ENCODE data around the gene CALN1. TPM values are rescaled to one million over a fixed set of nuclear protein-coding genes. Genes with fewer than 3 reads are reported as not detected.
"Not testable (repeated sequence)": the region's sequence is repeated elsewhere in the genome, so short reads cannot be mapped to it uniquely, and the experiment has no call there.

Gene CALN1
- total and polyA plus RNA-seq, 4 donors, result 0.02 to 0.91 (median 0.03) TPM

- 71 to 86% methylated on average over 7 of the region's 7 CpGs for WGBS, 2 donors
- H3K9me3 ChIP-seq (ENCODE audit: control insufficient read depth in 4 of 4, insufficient read depth in 3 of 4, low read length in 3 of 4), result peaks cover 0 to 4% (median 0%) of the 10 kb centered on the region in 4 donors
- TF ChIP-seq, protein P1, sequence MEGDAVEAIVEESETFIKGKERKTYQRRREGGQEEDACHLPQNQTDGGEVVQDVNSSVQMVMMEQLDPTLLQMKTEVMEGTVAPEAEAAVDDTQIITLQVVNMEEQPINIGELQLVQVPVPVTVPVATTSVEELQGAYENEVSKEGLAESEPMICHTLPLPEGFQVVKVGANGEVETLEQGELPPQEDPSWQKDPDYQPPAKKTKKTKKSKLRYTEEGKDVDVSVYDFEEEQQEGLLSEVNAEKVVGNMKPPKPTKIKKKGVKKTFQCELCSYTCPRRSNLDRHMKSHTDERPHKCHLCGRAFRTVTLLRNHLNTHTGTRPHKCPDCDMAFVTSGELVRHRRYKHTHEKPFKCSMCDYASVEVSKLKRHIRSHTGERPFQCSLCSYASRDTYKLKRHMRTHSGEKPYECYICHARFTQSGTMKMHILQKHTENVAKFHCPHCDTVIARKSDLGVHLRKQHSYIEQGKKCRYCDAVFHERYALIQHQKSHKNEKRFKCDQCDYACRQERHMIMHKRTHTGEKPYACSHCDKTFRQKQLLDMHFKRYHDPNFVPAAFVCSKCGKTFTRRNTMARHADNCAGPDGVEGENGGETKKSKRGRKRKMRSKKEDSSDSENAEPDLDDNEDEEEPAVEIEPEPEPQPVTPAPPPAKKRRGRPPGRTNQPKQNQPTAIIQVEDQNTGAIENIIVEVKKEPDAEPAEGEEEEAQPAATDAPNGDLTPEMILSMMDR (IDR thresholded peaks at IDR 0.05; ENCODE audit: control extremely low read depth, extremely low read depth), result no peak
- H3K9ac ChIP-seq (ENCODE audit: insufficient read depth in 1 of 2, low read length in 2 of 2), result no peak overlapping the region
- H3K4me3 ChIP-seq, result no peak overlapping the region
- DNase-seq (no peak), ATAC-seq (ENCODE audit: insufficient read depth, low FRiP score) (no peak)
- no peaks in the 10 kb centered on the region for H3K4me1 ChIP-seq (ENCODE audit: control insufficient read depth in 5 of 5, insufficient read depth in 5 of 5, low read length in 5 of 5)
- H3K27ac ChIP-seq (ENCODE audit: low read depth in 1 of 2, low read length in 1 of 2), result no peak overlapping the region
- peaks cover 0 to 9% (median 0%) of the 10 kb centered on the region in 3 donors for H3K27me3 ChIP-seq (ENCODE audit: control insufficient read depth in 3 of 3, insufficient read depth in 3 of 3, low read length in 2 of 3)
- no peaks in the 10 kb centered on the region for H3K36me3 ChIP-seq (ENCODE audit: control insufficient read depth in 4 of 4, insufficient read depth in 4 of 4, low read length in 4 of 4)
Observed at GRCh38 chr7:72213081-72213480, 199.1 kb downstream of the CALN1 start.

DNA sequence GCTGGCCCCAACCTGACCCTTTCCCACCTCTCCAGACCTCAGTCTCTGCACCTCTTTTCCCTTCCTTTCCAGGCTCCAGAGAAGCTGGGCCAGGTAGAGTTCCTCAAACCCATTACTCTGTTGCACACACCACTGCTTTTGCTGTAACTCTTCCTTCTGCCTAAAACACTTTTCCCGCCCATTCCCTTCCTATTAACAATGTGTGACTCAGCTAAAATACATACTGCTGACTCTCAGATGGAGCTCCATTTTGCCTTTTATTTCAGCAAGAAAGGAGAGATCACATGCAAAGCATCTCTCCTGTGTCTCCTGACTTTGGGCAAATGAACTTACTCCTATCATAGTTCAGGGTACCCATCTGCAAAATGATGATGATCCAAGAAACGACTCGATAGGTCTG, 201.0 kb downstream of the CALN1 start:
- no peak overlapping the region for H3K4me3 ChIP-seq
- H3K4me1 ChIP-seq (ENCODE audit: control insufficient read depth in 5 of 5, insufficient read depth in 5 of 5, low read length in 5 of 5), result no peaks in the 10 kb centered on the region
- WGBS, 2 donors, result 94% methylated on average over 3 of the region's 3 CpGs
- DNase-seq (no peak), ATAC-seq (ENCODE audit: insufficient read depth, low FRiP score) (no peak)
- H3K27me3 ChIP-seq (ENCODE audit: control insufficient read depth in 3 of 3, insufficient read depth in 3 of 3, low read length in 2 of 3), result peaks cover 0 to 9% (median 0%) of the 10 kb centered on the region in 3 donors
- H3K9ac ChIP-seq (ENCODE audit: insufficient read depth in 1 of 2, low read length in 2 of 2), result no peak overlapping the region
- no peak overlapping the region for H3K27ac ChIP-seq (ENCODE audit: low read depth in 1 of 2, low read length in 1 of 2)
- H3K9me3 ChIP-seq (ENCODE audit: control insufficient read depth in 4 of 4, insufficient read depth in 3 of 4, low read length in 3 of 4), result peaks cover 0 to 4% (median 0%) of the 10 kb centered on the region in 4 donors
- no peaks in the 10 kb centered on the region for H3K36me3 ChIP-seq (ENCODE audit: control insufficient read depth in 4 of 4, insufficient read depth in 4 of 4, low read length in 4 of 4)
- TF ChIP-seq, protein P1 (IDR thresholded peaks at IDR 0.05; ENCODE audit: control extremely low read depth, extremely low read depth), result no peak

GRCh38 chr7:72209006-72209405, 203.1 kb downstream of the CALN1 start:
- H3K9me3 ChIP-seq (ENCODE audit: control insufficient read depth in 4 of 4, insufficient read depth in 3 of 4, low read length in 3 of 4); H3K9ac ChIP-seq (ENCODE audit: insufficient read depth in 1 of 2, low read length in 2 of 2); DNase-seq; H3K36me3 ChIP-seq (ENCODE audit: control insufficient read depth in 4 of 4, insufficient read depth in 4 of 4, low read length in 4 of 4); ATAC-seq (ENCODE audit: insufficient read depth, low FRiP score); H3K4me1 ChIP-seq (ENCODE audit: control insufficient read depth in 5 of 5, insufficient read depth in 5 of 5, low read length in 5 of 5); H3K27me3 ChIP-seq (ENCODE audit: control insufficient read depth in 3 of 3, insufficient read depth in 3 of 3, low read length in 2 of 3); H3K27ac ChIP-seq (ENCODE audit: low read depth in 1 of 2, low read length in 1 of 2); H3K4me3 ChIP-seq: not testable (repeated sequence)

- Histone ChIP-seq H3K36me3 (ENCODE audit: control insufficient read depth in 4 of 4, insufficient read depth in 4 of 4, low read length in 4 of 4) (no peaks in the 10 kb centered on the region), H3K9ac (ENCODE audit: insufficient read depth in 1 of 2, low read length in 2 of 2) (no peak overlapping the region), H3K9me3 (ENCODE audit: control insufficient read depth in 4 of 4, insufficient read depth in 3 of 4, low read length in 3 of 4) (peaks cover 0 to 2% (median 1%) of the 10 kb centered on the region in 4 donors), H3K27me3 (ENCODE audit: control insufficient read depth in 3 of 3, insufficient read depth in 3 of 3, low read length in 2 of 3) (no peaks in the 10 kb centered on the region), H3K4me3 (no peak overlapping the region), H3K27ac (ENCODE audit: low read depth in 1 of 2, low read length in 1 of 2) (no peak overlapping the region), H3K4me1 (ENCODE audit: control insufficient read depth in 5 of 5, insufficient read depth in 5 of 5, low read length in 5 of 5) (no peaks in the 10 kb centered on the region)
- WGBS, 2 donors, result 95 to 98% methylated on average over 9 of the region's 9 CpGs
- DNase-seq (no peak), ATAC-seq (ENCODE audit: insufficient read depth, low FRiP score) (no peak)
- TF ChIP-seq, protein P1 (IDR thresholded peaks at IDR 0.05; ENCODE audit: control extremely low read depth, extremely low read depth), result no peak
Observed at GRCh38 chr7:72196176-72196575, 216.0 kb downstream of the CALN1 start.
